OCI-LY1 (cell line): ENCODE data around the gene SYNPO2.
"Not testable (repeated sequence)": the region's sequence is repeated elsewhere in the genome, so short reads cannot be mapped to it uniquely, and the experiment has no call there.

ENCODE experiments used
- H2AFZ ChIP-seq: fragments of 200-600 bp; sonication (generic), shearing (Covaris generic); 2 replicates; pipeline ENCODE4 v1.6.0; 2014; ENCODE audit warnings: antibody characterized with exemption, mild to moderate bottlenecking, low read length
- H3F3A ChIP-seq: fragments of 200-600 bp; sonication (generic), shearing (Covaris generic); 2 replicates; pipeline ENCODE4 v1.6.0; 2014; ENCODE audit warnings: mild to moderate bottlenecking, antibody characterized with exemption, low read length, moderate library complexity; ENCODE audit not compliant: insufficient read depth
- H3K27ac ChIP-seq: fragments of 200-600 bp; sonication (generic); 2 replicates; pipeline ENCODE4 v1.5.1; 2014; ENCODE audit warnings: low read length, mixed run types, mild to moderate bottlenecking, low read depth; ENCODE audit not compliant: poor library complexity, severe bottlenecking
- H3K27me3 ChIP-seq: fragments of 200-600 bp; sonication (generic); 2 replicates; pipeline ENCODE4 v1.6.0; 2014; ENCODE audit warnings: antibody characterized with exemption, mild to moderate bottlenecking, low read length, moderate library complexity; ENCODE audit not compliant: insufficient read depth
- H3K36me3 ChIP-seq: fragments of 200-600 bp; sonication (generic); 2 replicates; pipeline ENCODE4 v1.6.1; 2014; ENCODE audit warnings: mild to moderate bottlenecking, antibody characterized with exemption, low read length, moderate library complexity, mixed read lengths; ENCODE audit not compliant: insufficient read depth
- H3K4me1 ChIP-seq: fragments of 200-600 bp; sonication (generic); 2 replicates; pipeline ENCODE4 v1.5.1; 2014; ENCODE audit warnings: mild to moderate bottlenecking, low read length, moderate library complexity; ENCODE audit not compliant: insufficient read depth, severe bottlenecking
- H3K4me2 ChIP-seq: fragments of 200-600 bp; sonication (generic), shearing (Covaris generic); 2 replicates; pipeline ENCODE4 v1.6.1; 2014; ENCODE audit warnings: low read length
- H3K4me3 ChIP-seq: fragments of 200-600 bp; sonication (generic); 2 replicates; pipeline ENCODE4 v1.5.1; 2014; ENCODE audit warnings: low read length, low read depth, mild to moderate bottlenecking, mixed read lengths; ENCODE audit not compliant: poor library complexity, severe bottlenecking
- H3K79me2 ChIP-seq: fragments of 200-600 bp; shearing (Covaris generic); 2 replicates; pipeline ENCODE4 v1.6.1; 2016; ENCODE audit warnings: mixed run types, low read length, mixed read lengths; ENCODE audit not compliant: insufficient read depth
- H3K9ac ChIP-seq: fragments of 200-600 bp; sonication (generic), shearing (Covaris generic); 2 replicates; pipeline ENCODE4 v1.6.1; 2014; ENCODE audit warnings: mild to moderate bottlenecking, low read length, mixed read lengths
- H3K9me2 ChIP-seq: fragments of 200-600 bp; sonication (generic), shearing (Covaris generic); 2 replicates; pipeline ENCODE4 v1.6.1; 2014; ENCODE audit warnings: low read depth, mild to moderate bottlenecking, low read length, mixed read lengths
- H3K9me3 ChIP-seq: fragments of 200-600 bp; shearing (Covaris generic); 2 replicates; pipeline ENCODE4 v1.6.1; 2014; ENCODE audit warnings: low read length, mixed read lengths
- H4K20me1 ChIP-seq: fragments of 200-600 bp; sonication (generic), shearing (Covaris generic); 2 replicates; pipeline ENCODE4 v1.6.0; 2016; ENCODE audit warnings: mild to moderate bottlenecking, low read length; ENCODE audit not compliant: insufficient read depth
- CTCF ChIP-seq: fragments of 200-600 bp; sonication (generic), shearing (Covaris generic); IDR thresholded peaks from 2 replicates; pipeline ENCODE4 v1.5.1; 2017; ENCODE audit warnings: mild to moderate bottlenecking, antibody characterized with exemption, low read length, moderate library complexity, mixed read lengths
- EZH2 ChIP-seq: fragments of 200-600 bp; sonication (generic), shearing (Covaris generic); IDR thresholded peaks from 2 replicates; pipeline ENCODE4 v1.8.0; 2017; ENCODE audit warnings: borderline replicate concordance, mixed run types, mild to moderate bottlenecking, antibody characterized with exemption, low read length, moderate library complexity, mixed read lengths

The SYNPO2 gene

DNA sequence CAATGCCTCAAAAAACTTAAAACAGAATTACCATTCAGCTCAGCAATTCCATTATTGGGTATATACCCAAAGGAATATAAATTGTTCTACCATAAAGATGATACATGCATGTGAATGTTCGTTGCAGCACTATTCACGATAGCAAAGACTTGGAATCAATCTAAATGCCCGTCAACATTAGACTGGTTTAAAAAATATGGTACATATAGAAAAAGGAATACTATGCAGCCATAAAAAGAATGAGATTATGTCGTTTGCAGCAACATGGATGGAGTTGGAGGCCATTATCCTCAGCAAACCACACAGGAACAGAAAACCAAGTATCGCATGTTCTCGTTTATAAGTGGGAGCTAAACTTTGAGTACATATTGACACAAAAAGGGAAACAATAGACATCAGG is 10.9 kb upstream of the SYNPO2 start:
- no peak overlapping the region for H3K9ac ChIP-seq
- no peaks in the 10 kb centered on the region for H4K20me1 ChIP-seq
- H3K79me2 ChIP-seq = no peaks in the 10 kb centered on the region
- no peaks in the 10 kb centered on the region for H3K4me1 ChIP-seq
- H3K4me2 ChIP-seq = no peak overlapping the region
- H2AFZ ChIP-seq = no peak overlapping the region
- no peak overlapping the region for H3K4me3 ChIP-seq
- H3K36me3 ChIP-seq = no peaks in the 10 kb centered on the region
- no peaks in the 10 kb centered on the region for H3F3A ChIP-seq
- 0 out of 2 replicates have a peak, but pooled peaks cover 3% of the 10 kb centered on the region for H3K9me3 ChIP-seq
- H3K27me3 ChIP-seq = no peaks in the 10 kb centered on the region
- no peaks in the 10 kb centered on the region for H3K9me2 ChIP-seq
- TF ChIP-seq CTCF (no peak), EZH2 (no peak)
- no peak overlapping the region for H3K27ac ChIP-seq

GRCh38 chr4:118878507-118878906 is 10.1 kb upstream of the SYNPO2 start:
- not testable (repeated sequence) for H3K79me2 ChIP-seq, H2AFZ ChIP-seq, H3F3A ChIP-seq, H4K20me1 ChIP-seq, H3K4me1 ChIP-seq, H3K4me3 ChIP-seq, H3K4me2 ChIP-seq, H3K9ac ChIP-seq, H3K27me3 ChIP-seq, H3K27ac ChIP-seq, H3K36me3 ChIP-seq, H3K9me3 ChIP-seq, H3K9me2 ChIP-seq

DNA sequence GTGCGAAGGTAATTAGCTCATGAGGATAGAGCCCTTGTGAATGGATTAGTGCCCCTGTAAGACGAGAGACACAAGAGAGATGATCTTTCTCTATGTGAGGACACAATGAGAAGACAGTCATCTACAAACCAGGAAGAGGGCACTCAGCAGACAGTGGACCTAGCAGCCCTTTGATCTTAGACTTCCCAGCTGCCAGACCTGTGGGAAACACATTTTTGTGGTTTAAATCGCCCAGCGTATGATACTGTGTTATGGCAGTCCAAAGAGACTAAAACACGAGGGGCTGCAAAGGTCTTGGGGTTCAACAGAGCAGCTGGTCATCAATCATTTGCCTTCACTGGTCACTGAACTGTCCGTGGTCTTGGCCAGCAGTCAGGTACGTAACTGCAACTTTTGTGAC is 9.2 kb upstream of the SYNPO2 start:
- H3K4me1 ChIP-seq = no peaks in the 10 kb centered on the region
- H3K79me2 ChIP-seq = no peaks in the 10 kb centered on the region
- no peak overlapping the region for H3K27ac ChIP-seq
- no peak overlapping the region for H2AFZ ChIP-seq
- H4K20me1 ChIP-seq = no peaks in the 10 kb centered on the region
- no peaks in the 10 kb centered on the region for H3K9me2 ChIP-seq
- no peak overlapping the region for H3K4me3 ChIP-seq
- no peak overlapping the region for H3K9ac ChIP-seq
- H3K9me3 ChIP-seq = 0 out of 2 replicates have a peak, but pooled peaks cover 3% of the 10 kb centered on the region
- H3K36me3 ChIP-seq = no peaks in the 10 kb centered on the region
- H3F3A ChIP-seq = no peaks in the 10 kb centered on the region
- no peak overlapping the region for H3K4me2 ChIP-seq
- TF ChIP-seq CTCF (no peak), EZH2 (no peak)
- no peaks in the 10 kb centered on the region for H3K27me3 ChIP-seq

GRCh38 chr4:118881512-118882146 is 7.0 kb upstream of the SYNPO2 start:
- Histone ChIP-seq H3K9ac (no peak overlapping the region), H3K27ac (no peak overlapping the region), H3F3A (no peaks in the 10 kb centered on the region), H3K4me2 (no peak overlapping the region), H3K36me3 (no peaks in the 10 kb centered on the region), H3K4me3 (no peak overlapping the region), H3K9me2 (no peaks in the 10 kb centered on the region), H3K4me1 (no peaks in the 10 kb centered on the region), H3K27me3 (no peaks in the 10 kb centered on the region), H3K79me2 (no peaks in the 10 kb centered on the region), H2AFZ (no peak overlapping the region), H3K9me3 (0 out of 2 replicates have a peak, but pooled peaks cover 3% of the 10 kb centered on the region), H4K20me1 (no peaks in the 10 kb centered on the region)
- TF ChIP-seq EZH2 = no peak
- TF ChIP-seq CTCF = no peak
